GM19455 (cell line): ENCODE measurements around the gene USP32.
"Not testable (repeated sequence)": the region's sequence is repeated elsewhere in the genome, so short reads cannot be mapped to it uniquely, and the experiment has no call there.

Source experiments
- ATAC-seq: cut with Tn5 transposase; IDR thresholded peaks from one replicate; pipeline ENCODE4 v1.9.1; 2021; ENCODE audit not compliant: unreplicated experiment

The USP32 gene

DNA sequence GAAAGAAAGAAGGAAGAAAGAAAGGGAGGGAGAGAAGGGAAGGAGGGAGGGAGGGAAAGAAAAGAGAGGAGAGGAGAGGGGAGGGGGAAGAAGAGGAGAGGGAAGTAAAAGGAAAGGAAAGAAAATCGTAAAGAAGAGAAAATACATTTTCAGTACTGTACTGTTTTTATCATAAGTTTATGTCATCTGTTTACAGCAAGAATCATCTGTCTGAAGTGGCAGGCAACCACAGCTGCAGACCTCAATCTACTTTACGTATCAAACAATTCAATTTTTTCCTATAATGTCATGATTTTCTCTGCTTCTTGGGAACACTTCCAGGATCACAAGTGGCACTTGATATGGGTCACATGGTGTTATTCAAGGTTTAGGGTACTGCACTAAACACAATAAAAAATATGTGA lies 58.3 kb downstream of the USP32 start:
- ATAC-seq: no peak

DNA sequence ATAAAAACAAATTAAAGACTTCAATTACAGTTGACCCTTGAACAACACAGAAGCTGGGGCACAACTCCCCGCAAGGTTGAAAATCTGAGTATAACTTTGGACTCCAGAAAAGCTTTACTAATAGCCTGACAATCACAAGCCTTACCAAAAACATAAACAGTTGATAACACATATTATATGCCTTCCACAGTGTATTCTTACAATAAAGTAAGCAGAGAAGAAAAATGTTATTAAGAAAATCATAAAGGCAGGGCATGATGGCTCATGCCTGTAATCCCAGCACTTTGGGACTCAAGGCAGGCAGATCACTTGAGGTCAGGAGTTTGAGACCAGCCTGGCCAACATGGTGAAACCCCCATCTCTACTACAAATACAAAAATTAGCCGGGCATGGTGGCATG lies 58.9 kb downstream of the USP32 start:
- ATAC-seq: not testable (repeated sequence)

GRCh38 chr17:60332574-60332973 lies 59.4 kb downstream of the USP32 start:
- ATAC-seq: no peak

DNA sequence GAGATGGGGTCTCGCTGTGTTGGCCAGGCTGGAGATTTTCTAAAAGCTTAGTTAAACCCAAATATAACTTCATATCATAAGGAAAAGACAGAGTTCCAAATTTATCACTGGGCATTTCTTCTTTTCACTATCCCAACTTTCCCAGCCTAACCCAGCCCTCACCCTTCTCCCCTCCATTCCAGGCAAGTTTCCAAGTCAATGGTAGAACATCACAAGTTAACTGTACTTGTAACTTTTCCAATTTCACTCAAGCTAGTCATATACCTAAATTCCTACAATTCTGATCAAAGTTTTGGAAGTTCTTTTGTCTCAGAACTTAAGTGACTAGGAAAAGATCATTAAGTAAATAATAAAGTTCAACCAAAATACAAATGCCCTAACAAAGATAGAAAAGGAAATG lies 61.2 kb downstream of the USP32 start:
- ATAC-seq: no peak

DNA sequence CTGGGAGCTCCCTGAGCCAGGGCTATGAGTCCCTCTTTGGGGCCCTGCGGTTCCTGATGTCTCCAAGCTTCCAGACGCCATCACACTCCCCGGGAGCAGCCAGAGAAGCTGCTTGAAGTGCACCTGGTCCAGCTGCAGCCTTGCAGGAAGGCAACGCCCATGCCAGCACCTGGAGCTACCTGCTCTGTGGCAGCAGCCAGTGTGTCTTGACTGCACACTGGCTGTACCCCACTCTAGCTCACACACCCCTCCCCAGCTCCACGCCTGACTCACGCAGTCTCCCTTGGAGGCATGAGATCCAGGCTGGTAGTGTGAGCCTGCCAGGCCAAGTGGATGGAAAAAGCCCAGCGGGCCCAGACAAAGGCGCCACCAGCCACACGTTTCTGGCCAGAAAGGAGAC lies 63.3 kb downstream of the USP32 start:
- ATAC-seq: no peak

DNA sequence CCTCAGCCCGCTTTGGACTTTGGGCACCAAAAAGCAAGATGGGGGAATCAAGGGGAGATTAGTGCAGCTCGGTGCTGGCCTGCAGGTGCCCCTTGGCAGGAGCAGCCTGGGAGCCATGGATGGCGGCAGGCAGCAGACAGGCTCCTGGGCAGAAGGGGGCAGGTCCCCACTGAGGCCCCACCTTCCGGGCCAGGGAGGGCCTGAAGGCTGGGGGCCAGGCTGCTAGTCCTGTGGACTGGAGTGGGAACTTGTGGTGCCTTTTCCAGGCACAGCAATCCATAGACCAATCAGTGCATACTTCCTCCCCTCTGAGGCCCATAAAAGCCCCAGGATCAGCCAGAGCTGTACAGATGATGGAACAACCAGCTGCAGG lies 64.0 kb downstream of the USP32 start:
- ATAC-seq: no peak

DNA sequence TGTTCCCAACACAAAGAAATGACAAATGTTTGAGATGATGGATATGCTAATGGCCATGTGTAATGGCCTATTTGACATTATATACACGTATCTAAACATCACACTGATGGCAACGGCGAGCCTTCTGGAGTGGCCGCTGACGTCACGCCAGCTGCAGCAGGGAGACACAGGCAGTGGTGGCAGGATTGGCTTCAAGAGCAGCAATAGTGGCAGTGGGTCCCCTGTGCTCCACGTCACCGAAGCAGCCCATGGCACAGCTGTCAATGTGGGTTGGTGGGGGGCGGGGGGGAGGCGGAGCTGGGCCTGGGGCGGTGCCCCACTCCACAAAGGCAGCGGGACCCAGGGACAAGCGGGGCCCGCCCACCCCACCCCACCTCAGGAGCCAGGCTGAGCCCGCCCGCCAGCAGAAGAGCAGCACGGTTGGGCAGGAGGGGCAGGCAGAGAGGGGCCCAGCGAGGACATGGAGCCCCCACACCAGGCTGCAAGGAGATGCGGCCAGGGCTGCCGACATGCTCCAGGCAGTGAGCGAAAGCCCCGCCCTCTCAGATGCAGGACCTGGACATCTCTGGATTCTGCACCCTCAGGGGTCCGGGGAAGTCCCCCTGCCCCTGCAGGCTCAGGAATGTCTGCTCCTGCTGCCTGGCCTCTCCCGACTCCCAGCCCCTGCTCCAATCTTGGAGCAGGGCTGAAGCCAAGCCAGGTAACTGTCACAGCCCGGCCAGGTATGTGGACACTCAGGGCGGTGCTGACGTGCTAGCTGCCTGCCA lies 64.6 kb downstream of the USP32 start:
- no peak for ATAC-seq

DNA sequence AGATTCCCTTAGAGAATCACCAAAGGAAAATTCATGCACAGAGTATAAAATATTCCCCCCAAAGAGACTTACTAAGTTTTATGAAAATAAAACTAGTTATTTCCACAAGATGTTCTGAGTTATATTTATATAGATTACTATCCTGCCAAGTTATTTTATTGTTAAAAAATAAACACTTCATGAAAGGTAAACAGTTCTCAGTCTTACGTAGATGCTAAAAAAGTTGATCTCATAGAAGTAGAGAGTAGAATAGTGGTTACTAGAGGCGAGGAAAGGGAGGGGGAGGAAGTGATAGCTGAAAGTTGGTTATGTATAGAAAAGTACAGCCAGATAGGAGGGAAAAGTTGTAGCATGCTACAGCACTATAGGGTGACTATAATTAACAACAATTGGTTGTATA lies 65.2 kb downstream of the USP32 start:
- ATAC-seq: no peak

DNA sequence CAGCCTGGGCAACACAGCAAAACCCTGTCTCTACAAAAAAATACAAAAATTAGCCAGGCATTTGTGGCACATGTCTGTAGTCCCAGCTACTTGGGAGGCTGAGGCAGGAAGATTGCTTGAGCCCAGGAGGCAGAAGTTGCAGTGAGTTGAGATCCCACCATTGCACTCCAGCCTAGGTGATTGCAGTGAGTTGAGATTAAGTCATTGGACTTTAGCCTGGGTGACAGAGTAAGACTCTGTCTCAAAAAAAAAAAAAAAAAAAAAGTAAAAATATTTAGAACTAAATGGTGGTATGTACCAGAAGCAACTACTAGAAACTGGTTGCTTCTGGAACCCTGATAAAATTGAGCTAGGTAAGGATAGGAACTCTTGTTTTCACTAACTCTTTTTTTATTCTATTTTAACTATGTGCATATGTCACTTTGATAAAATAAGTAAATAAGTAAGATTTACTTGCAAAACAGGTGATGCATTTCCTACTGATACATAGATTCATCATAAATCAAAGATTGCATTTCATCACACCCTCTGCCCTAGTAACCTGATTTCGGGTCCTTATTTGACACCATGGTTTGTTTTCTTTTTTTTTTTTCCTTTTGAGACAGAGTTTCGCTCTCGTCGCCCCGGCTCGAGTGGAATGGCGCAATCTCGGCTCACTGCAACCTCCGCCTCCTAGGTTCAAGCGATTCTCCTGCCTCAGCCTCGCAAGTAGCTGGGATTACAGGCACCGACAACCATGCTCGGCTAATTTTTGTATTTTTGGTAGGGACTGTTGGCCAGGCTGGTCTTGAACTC lies 66.0 kb downstream of the USP32 start:
- ATAC-seq: no peak

DNA sequence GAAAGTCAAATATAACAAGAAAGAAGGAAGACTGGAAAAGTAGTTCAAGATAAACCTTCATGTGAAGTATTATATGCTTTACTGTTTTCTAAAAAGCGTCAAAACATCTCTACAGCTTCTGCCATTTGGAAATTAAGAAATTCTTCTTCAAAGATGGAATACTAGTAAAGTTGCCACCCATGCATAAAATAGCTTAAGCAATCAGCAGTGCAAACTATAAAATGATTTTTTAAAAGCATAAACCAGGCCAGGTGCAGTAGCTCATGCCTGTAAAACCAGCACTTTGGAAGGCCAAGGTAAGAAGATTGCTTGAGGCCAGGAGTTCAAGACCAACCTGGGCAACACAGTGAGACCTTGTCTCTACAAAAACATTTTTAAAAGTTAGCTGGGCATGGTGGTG lies 68.2 kb downstream of the USP32 start:
- ATAC-seq: no peak

- no peak for ATAC-seq
Measured at GRCh38 chr17:60322056-60322387, 69.9 kb downstream of the USP32 start.

- no peak for ATAC-seq
Measured at GRCh38 chr17:60321336-60322055, 70.4 kb downstream of the USP32 start.

DNA sequence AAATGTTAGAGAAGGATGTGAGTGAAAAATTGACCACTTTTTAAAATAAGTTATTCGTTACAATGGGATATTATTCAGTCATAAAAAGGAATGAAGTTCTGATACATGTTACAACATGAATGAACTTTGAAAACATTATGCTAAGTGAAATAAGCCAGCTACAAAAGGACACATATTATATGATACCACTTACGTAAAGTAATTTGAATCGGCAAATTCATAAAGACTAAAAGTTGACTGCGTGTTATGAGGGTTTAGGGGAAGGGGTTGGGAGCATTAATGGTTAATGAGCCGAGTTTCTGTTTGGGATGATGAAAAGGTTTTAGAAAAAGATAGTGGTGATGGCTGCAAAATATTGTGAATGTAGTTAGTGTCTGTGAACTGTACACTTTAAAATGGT lies 73.1 kb downstream of the USP32 start:
- no peak for ATAC-seq

- no peak for ATAC-seq
Measured at GRCh38 chr17:60318326-60318725, 73.6 kb downstream of the USP32 start.

GRCh38 chr17:60315650-60316049 lies 76.3 kb downstream of the USP32 start:
- ATAC-seq: no peak

- ATAC-seq: not testable (repeated sequence)
Measured at GRCh38 chr17:60314900-60315299, 77.0 kb downstream of the USP32 start.

- ATAC-seq: no peak
Measured at GRCh38 chr17:60314423-60314822, 77.5 kb downstream of the USP32 start.

GRCh38 chr17:60311936-60312335 lies 80.0 kb downstream of the USP32 start:
- ATAC-seq: no peak

DNA sequence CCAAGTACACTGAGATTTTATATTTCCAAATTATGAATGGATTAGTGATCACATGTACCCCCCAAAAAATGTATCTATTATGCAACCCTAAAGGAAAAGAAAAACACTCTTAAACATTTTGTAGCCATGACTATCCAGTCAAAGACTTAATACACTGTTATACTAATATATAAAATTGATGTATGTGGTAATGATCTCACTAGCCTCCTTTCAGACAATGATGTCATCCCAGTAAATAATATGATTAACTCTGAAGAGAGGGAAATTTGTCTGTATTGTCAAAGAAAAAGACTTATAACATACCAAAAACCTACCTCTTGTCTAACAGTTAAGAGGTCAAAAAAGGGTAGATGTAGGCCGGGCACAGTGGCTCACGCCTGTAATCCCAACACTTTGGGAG lies 80.7 kb downstream of the USP32 start:
- ATAC-seq: no peak

GRCh38 chr17:60305141-60305540 lies 86.8 kb downstream of the USP32 start:
- peak; percentile 64 for ATAC-seq

GRCh38 chr17:60304502-60304901 lies 87.4 kb downstream of the USP32 start:
- no peak for ATAC-seq
